NCI-H82 (cell line): Measurements from ENCODE around the gene H6PD.
A peak's percentile ranks its signal among the peaks of the same experiment; 100 is the strongest.

Experiments used
- DNase-seq: peaks from one replicate; lab custom pipeline; 2025; lab: John Stamatoyannopoulos, UW

H6PD gene

GRCh38 chr1:9278116-9278515 is 43.5 kb downstream of the H6PD start:
- DNase-seq, result no peak

GRCh38 chr1:9278585-9279153 is 44.1 kb downstream of the H6PD start:
- DNase-seq, result no peak

- no peak for DNase-seq
Observed at GRCh38 chr1:9279172-9279840, 44.7 kb downstream of the H6PD start.

- DNase-seq, result no peak
Observed at GRCh38 chr1:9280015-9280860, 45.7 kb downstream of the H6PD start.

- no peak for DNase-seq
Observed at GRCh38 chr1:9281071-9281827, 46.7 kb downstream of the H6PD start.

- no peak for DNase-seq
Observed at GRCh38 chr1:9281908-9282695, 47.5 kb downstream of the H6PD start.

- DNase-seq, result no peak
Observed at GRCh38 chr1:9282696-9282955, 48.1 kb downstream of the H6PD start.

- no peak for DNase-seq
Observed at GRCh38 chr1:9284061-9284460, 49.5 kb downstream of the H6PD start.

GRCh38 chr1:9286556-9286955 is 52.0 kb downstream of the H6PD start:
- DNase-seq, result no peak

GRCh38 chr1:9289090-9289534 is 54.5 kb downstream of the H6PD start:
- DNase-seq, result peak; percentile 84

- peak; percentile 24 for DNase-seq
Observed at GRCh38 chr1:9289711-9290485, 55.3 kb downstream of the H6PD start.

GRCh38 chr1:9291914-9292360 is 57.4 kb downstream of the H6PD start:
- peak; percentile 59 for DNase-seq

GRCh38 chr1:9292361-9293240 is 58.0 kb downstream of the H6PD start, which contains the start of gene SPSB1:
Gene SPSB1, plus strand, starts transcription at chr1:9292894. Its CDS starts 62,998 bp downstream, at chr1:9355892.
- DNase-seq, result peak; percentile 88

GRCh38 chr1:9293241-9293532 is 58.6 kb downstream of the H6PD start:
- peak; percentile 46 for DNase-seq

- DNase-seq, result peak; percentile 42
Observed at GRCh38 chr1:9293533-9294404, 59.2 kb downstream of the H6PD start.

GRCh38 chr1:9294405-9294773 is 59.8 kb downstream of the H6PD start:
- no peak for DNase-seq

- DNase-seq, result peak; percentile 42
Observed at GRCh38 chr1:9294910-9295636, 60.5 kb downstream of the H6PD start.

- no peak for DNase-seq
Observed at GRCh38 chr1:9295884-9296283, 61.3 kb downstream of the H6PD start.
